ENCODE data around the gene RNF145.

DNA sequence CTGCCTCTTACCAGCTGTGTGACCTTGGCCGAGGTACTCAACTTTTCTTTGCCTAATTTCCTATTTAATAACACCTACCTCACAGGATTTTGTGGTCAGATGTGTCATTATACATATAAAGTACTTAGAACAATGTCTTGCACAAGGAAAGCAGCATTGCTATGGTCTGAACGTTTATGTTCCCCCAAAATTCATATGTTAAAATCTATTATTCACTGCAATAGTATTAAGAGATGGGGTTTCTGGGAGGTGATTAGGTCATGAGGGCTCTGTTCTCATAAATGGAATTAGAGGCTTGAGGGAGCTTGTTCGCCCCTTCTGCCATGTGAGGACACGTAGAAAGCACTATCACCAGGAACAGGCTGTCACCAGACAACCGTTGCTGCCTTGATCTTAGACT lies 10.9 kb upstream of the RNF145 start:
- TF ChIP-seq CTCF (IDR thresholded peaks at IDR 0.05) (no peak), POLR2AphosphoS5 (IDR thresholded peaks at IDR 0.05) (no peak), POLR2A (IDR thresholded peaks at IDR 0.05) (no peak)

All from prostate gland (tissue), 2 donors.